Panc1 (cell line): Measurements from ENCODE around the gene FLT3. TPM values are rescaled to one million over a fixed set of nuclear protein-coding genes. Genes with fewer than 3 reads are reported as not detected.

Source experiments
- ATAC-seq: fragments of 200-7000 bp; cut with Tn5 transposase; 2 replicates; pipeline ENCODE4 v1.9.1; 2020; ENCODE audit warnings: mild to moderate bottlenecking, moderate library complexity
- BruUV-seq: library from RNA; stranded (reverse); fragments of 400-500 nt; replicated peaks from 2 replicates; lab custom pipeline; 2021; lab: Mats Ljungman, UMichigan
- CTCF ChIA-PET: fragments of 300-600 bp; sonication (Branson Sonifier 250); formaldehyde crosslinking; loops from one replicate; lab custom pipeline; 2022; ENCODE audit warnings: antibody characterized with exemption; lab: Charles Lee
- POLR2A ChIA-PET: fragments of 300-600 bp; sonication (Branson Sonifier 250); formaldehyde crosslinking; loops from one replicate; lab custom pipeline; 2022; ENCODE audit warnings: antibody characterized with exemption; lab: Charles Lee
- DNase-seq: peaks from one replicate; pipeline ENCODE4 v3.0.0-alpha.2; 2010; ENCODE audit warnings: low read depth, low spot score
- H3K27ac ChIP-seq: 2 replicates; pipeline ENCODE4 v1.5.1; 2011; ENCODE audit warnings: mild to moderate bottlenecking, low read length, inconsistent platforms
- H3K27me3 ChIP-seq: fragments of 200-500 bp; sonication (Bioruptor generic); 2 replicates; pipeline ENCODE4 v1.6.0; 2014; ENCODE audit warnings: low read length, inconsistent platforms; ENCODE audit not compliant: control insufficient read depth, insufficient read depth
- H3K36me3 ChIP-seq: fragments of 200-500 bp; sonication (Bioruptor generic); 2 replicates; pipeline ENCODE4 v1.5.1; 2014; ENCODE audit warnings: inconsistent platforms, mild to moderate bottlenecking, low read length, moderate library complexity; ENCODE audit not compliant: control insufficient read depth, insufficient read depth
- H3K4me1 ChIP-seq: 2 replicates; pipeline ENCODE4 v1.5.1; 2011; ENCODE audit warnings: inconsistent platforms, mild to moderate bottlenecking, low read length, moderate library complexity; ENCODE audit not compliant: control insufficient read depth, insufficient read depth
- H3K4me3 ChIP-seq, 2 experiments: 2 replicates each; pipeline ENCODE4 v1.5.1; 2011 to 2012; ENCODE audit warnings: low read depth in 2 of 2, low read length in 2 of 2, mild to moderate bottlenecking in 2 of 2, inconsistent platforms in 1 of 2, moderate library complexity in 1 of 2
- H3K9me3 ChIP-seq: fragments of 200-500 bp; sonication (Bioruptor generic); 2 replicates; pipeline ENCODE4 v1.5.1; 2014; ENCODE audit warnings: low read depth, mild to moderate bottlenecking, inconsistent platforms, low read length, moderate library complexity; ENCODE audit not compliant: control insufficient read depth, insufficient read depth
- POLR2AphosphoS5 ChIP-seq: IDR thresholded peaks from 2 replicates; pipeline ENCODE4 v1.6.1; 2012; ENCODE audit warnings: mild to moderate bottlenecking, low read depth, low read length, moderate library complexity
- SIN3A ChIP-seq: IDR thresholded peaks from 2 replicates; pipeline ENCODE4 v1.6.1; 2012; ENCODE audit warnings: low read depth, mild to moderate bottlenecking, low read length, moderate library complexity, borderline replicate concordance; ENCODE audit not compliant: insufficient read depth
- TCF7L2 ChIP-seq: IDR thresholded peaks from 2 replicates; pipeline ENCODE4 v1.6.1; 2011; ENCODE audit warnings: mild to moderate bottlenecking, low read depth, low read length, inconsistent platforms
- in situ Hi-C: cut with HindIII; loops from 2 replicates; pipeline ENCODE4 v1.10.0; 2016; ENCODE audit warnings: low sequenced_read_pairs, low pct_unique_long_range_greater_than_20kb
- intact Hi-C: fragments of 100-400 bp; cut with micrococcal nuclease; formaldehyde crosslinking; loops from one replicate; pipeline ENCODE4 v1.10.0; 2022; ENCODE audit not compliant: unreplicated experiment
- total RNA-seq: library from RNA; stranded (reverse); gene quantifications from one replicate; pipeline ENCODE4 v1.2.1, GENCODE V29; 2021; ENCODE audit not compliant: unreplicated experiment
- TF ChIP-seq, protein P1 (sequence below), 2 experiments: IDR thresholded peaks; 2 replicates each; pipeline ENCODE4 v1.6.1; 2011 to 2012; ENCODE audit warnings: low read depth in 2 of 2, control low read depth in 1 of 2, low read length in 1 of 2, mild to moderate bottlenecking in 1 of 2, moderate library complexity in 1 of 2; ENCODE audit not compliant: insufficient read depth in 1 of 2
- TF ChIP-seq, protein P2 (sequence below): fragments of 450-650 bp; IDR thresholded peaks from 2 replicates; pipeline ENCODE4 v1.5.1; 2017; ENCODE audit warnings: mild to moderate bottlenecking

The FLT3 gene
- total RNA-seq, 1 experiment from 2014 or later, result 0.08 TPM

DNA sequence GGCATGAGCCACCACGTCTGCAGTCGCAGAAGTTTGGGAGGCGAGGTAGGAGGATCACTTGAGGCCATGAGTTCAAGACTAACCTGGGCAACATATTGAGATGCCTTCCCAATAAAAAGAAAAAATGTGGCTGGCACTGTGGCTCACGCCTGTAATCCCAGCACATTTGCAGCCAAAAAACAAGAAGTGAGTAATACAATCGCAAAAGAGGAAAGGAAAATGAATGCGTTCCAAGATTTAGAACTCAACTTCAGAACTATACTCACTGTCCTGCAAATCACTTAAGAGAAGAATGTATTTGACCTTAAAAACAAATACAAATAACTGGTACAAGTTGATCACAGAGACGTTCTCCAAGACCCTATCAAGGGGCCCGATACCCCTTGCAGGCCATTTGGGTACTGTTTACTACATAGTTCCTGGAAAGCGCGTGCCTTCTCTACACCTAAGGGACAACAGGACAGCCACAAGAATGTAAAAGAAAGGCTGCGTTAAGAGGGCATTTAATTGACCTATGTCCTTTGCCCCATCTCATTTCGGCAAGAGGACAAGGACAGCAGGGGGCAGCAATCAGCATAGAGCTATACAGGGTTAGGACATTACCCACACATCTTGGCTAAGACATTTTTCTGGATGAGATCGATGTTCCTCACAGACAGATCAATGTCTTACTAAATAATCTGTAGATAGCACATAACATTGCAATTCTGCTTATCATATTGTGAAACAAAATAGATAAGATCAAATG lies 41.3 kb downstream of the FLT3 start:
- CTCF ChIA-PET, result interaction anchor here (0.5 to 0.6 kb wide), 2 partner anchors 13 to 29 kb away, joined by 3 to 5 read pairs; no protein-coding TSS in a partner anchor
- TF ChIP-seq, protein P1, sequence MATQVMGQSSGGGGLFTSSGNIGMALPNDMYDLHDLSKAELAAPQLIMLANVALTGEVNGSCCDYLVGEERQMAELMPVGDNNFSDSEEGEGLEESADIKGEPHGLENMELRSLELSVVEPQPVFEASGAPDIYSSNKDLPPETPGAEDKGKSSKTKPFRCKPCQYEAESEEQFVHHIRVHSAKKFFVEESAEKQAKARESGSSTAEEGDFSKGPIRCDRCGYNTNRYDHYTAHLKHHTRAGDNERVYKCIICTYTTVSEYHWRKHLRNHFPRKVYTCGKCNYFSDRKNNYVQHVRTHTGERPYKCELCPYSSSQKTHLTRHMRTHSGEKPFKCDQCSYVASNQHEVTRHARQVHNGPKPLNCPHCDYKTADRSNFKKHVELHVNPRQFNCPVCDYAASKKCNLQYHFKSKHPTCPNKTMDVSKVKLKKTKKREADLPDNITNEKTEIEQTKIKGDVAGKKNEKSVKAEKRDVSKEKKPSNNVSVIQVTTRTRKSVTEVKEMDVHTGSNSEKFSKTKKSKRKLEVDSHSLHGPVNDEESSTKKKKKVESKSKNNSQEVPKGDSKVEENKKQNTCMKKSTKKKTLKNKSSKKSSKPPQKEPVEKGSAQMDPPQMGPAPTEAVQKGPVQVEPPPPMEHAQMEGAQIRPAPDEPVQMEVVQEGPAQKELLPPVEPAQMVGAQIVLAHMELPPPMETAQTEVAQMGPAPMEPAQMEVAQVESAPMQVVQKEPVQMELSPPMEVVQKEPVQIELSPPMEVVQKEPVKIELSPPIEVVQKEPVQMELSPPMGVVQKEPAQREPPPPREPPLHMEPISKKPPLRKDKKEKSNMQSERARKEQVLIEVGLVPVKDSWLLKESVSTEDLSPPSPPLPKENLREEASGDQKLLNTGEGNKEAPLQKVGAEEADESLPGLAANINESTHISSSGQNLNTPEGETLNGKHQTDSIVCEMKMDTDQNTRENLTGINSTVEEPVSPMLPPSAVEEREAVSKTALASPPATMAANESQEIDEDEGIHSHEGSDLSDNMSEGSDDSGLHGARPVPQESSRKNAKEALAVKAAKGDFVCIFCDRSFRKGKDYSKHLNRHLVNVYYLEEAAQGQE (IDR thresholded peaks at IDR 0.05; ENCODE audit: insufficient read depth in 1 of 2, low read depth in 2 of 2, low read length in 1 of 2), result no peak
- TF ChIP-seq TCF7L2 (no peak), POLR2AphosphoS5 (no peak)
- TF ChIP-seq, protein P2, sequence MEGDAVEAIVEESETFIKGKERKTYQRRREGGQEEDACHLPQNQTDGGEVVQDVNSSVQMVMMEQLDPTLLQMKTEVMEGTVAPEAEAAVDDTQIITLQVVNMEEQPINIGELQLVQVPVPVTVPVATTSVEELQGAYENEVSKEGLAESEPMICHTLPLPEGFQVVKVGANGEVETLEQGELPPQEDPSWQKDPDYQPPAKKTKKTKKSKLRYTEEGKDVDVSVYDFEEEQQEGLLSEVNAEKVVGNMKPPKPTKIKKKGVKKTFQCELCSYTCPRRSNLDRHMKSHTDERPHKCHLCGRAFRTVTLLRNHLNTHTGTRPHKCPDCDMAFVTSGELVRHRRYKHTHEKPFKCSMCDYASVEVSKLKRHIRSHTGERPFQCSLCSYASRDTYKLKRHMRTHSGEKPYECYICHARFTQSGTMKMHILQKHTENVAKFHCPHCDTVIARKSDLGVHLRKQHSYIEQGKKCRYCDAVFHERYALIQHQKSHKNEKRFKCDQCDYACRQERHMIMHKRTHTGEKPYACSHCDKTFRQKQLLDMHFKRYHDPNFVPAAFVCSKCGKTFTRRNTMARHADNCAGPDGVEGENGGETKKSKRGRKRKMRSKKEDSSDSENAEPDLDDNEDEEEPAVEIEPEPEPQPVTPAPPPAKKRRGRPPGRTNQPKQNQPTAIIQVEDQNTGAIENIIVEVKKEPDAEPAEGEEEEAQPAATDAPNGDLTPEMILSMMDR, result peak; percentile 71
- ATAC-seq, result 0 out of 2 replicates have a peak, but pooled peaks have one; percentile 62
- no TSS peak for BruUV-seq
- Histone ChIP-seq H3K27ac (no peak overlapping the region), H3K9me3 (no peaks in the 10 kb centered on the region), H3K4me1 (no peaks in the 10 kb centered on the region), H3K36me3 (no peaks in the 10 kb centered on the region), H3K4me3 (no peak overlapping the region), H3K27me3 (no peaks in the 10 kb centered on the region)
- intact Hi-C loops, result no loop called here
- no peak for DNase-seq
- in situ Hi-C loops, result no loop called here
- POLR2A ChIA-PET, result no interaction called here

DNA sequence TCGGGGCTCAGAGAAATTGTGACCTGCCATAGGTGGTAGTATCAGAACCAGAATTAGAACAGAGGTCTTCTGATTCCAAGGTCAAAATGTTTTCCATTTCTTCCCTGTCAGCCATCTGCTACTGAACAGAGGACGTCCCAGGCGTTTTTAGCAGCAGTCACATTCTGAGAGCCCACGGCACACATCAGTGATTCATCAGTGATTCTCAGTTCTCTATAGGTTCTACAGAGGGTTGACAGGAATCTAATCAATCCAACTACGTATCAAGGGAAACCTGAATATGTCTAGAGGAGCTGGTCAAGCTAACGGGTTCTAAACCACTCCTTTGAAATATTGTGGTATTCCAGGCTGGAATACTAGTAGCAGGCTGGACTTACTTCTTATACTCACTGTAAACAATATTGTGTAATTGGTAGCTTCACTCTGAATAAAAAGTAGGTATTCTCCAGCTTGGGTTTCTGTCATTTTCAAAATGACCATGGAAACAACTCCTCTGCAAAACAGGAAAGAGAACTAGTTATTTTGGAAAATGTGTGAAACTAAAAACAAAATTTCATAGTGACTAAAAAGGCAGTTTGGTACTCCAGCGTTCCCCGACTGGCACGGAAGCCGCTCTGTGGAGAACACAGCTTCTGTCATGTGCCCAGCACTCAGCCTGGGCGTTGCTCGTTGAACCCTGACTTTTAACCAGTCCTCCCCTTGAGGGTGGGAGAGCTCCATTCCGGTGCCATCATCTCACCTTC lies 43.2 kb downstream of the FLT3 start:
- H3K27ac ChIP-seq, result no peak overlapping the region
- ATAC-seq, result no peak
- POLR2A ChIA-PET, result no interaction called here
- no peaks in the 10 kb centered on the region for H3K27me3 ChIP-seq
- intact Hi-C loops, result no loop called here
- no peak for DNase-seq
- BruUV-seq, result no TSS peak
- CTCF ChIA-PET, result no interaction called here
- no peaks in the 10 kb centered on the region for H3K9me3 ChIP-seq
- H3K4me1 ChIP-seq, result no peaks in the 10 kb centered on the region
- H3K36me3 ChIP-seq, result no peaks in the 10 kb centered on the region
- in situ Hi-C loops, result no loop called here
- H3K4me3 ChIP-seq, result no peak overlapping the region
- no peak for TF ChIP-seq POLR2AphosphoS5

DNA sequence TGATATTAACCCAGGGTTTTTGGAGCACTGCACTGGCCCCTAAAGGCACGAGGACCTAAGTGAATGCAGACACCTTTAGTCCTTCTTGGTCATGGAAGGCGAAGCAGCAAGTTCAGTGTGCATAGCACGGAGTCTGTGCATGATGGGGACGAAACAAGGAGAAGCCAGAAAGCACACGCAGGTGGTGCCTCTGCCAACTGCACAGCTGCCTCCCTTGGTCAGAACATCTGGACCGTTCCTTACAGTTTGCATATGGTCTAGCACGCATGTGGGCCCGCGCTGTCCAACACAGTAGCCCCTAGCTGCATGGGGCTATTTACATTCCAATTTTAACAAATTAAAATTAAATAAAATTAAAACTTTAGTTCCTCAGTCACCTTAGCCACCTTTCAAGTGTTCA lies 44.0 kb downstream of the FLT3 start:
- in situ Hi-C loops, result no loop called here
- intact Hi-C loops, result no loop called here
- CTCF ChIA-PET, result no interaction called here

More for the DNA sequence above, 44.0 kb downstream of the FLT3 start:
- DNase-seq, result no peak
- H3K36me3 ChIP-seq, result no peaks in the 10 kb centered on the region
- H3K27me3 ChIP-seq, result no peaks in the 10 kb centered on the region
- no peak overlapping the region for H3K27ac ChIP-seq
- H3K4me3 ChIP-seq, result no peak overlapping the region
- H3K4me1 ChIP-seq, result no peaks in the 10 kb centered on the region
- TF ChIP-seq, protein P1 (IDR thresholded peaks at IDR 0.05; ENCODE audit: insufficient read depth in 1 of 2, low read depth in 2 of 2, low read length in 1 of 2), result no peak
- TF ChIP-seq POLR2AphosphoS5 (no peak), TCF7L2 (no peak), SIN3A (no peak)
- TF ChIP-seq, protein P2, result no peak
- POLR2A ChIA-PET, result no interaction called here
- BruUV-seq, result no TSS peak
- no peak for ATAC-seq
- H3K9me3 ChIP-seq, result no peaks in the 10 kb centered on the region
